ENCODE results near the gene SLC16A2. TPM values are rescaled to one million over a fixed set of nuclear protein-coding genes. Genes with fewer than 3 reads are reported as not detected.

The SLC16A2 gene
- total RNA-seq, 1 experiment from 2014 or later = 8.5 TPM

- Histone ChIP-seq H4K20me1 (ENCODE audit: low read length) (no peaks in the 10 kb centered on the region), H2AFZ (ENCODE audit: low read length) (no peak overlapping the region), H3K27ac (ENCODE audit: low read length) (no peak overlapping the region), H3F3A (ENCODE audit: low read length, unreplicated experiment) (no peaks in the 10 kb centered on the region), H3K27me3 (ENCODE audit: low read length) (no peaks in the 10 kb centered on the region), H3K36me3 (ENCODE audit: low read depth, low read length) (no peaks in the 10 kb centered on the region), H3K9me2 (replicated peaks; ENCODE audit: low read length) (no peaks in the 10 kb centered on the region), H3K79me2 (ENCODE audit: low read length) (peaks cover 18% of the 10 kb centered on the region), H3K4me1 (ENCODE audit: insufficient read depth, low read length) (peaks cover 28% of the 10 kb centered on the region), H3K9me3 (ENCODE audit: low read length) (no peaks in the 10 kb centered on the region), H3K4me2 (ENCODE audit: low read length) (no peak overlapping the region; the same call in 1 of the 2 replicates), H3K4me3 (ENCODE audit: low read length) (no peak overlapping the region), H3K9ac (ENCODE audit: low read length) (no peak overlapping the region)
- CTCF ChIA-PET = no interaction called here
- ATAC-seq (no peak), DNase-seq (no peak)
- intact Hi-C loops (cut with micrococcal nuclease) = no loop called here
- TF ChIP-seq CTCF (conservative IDR thresholded peaks at IDR 0.05; ENCODE audit: low read depth, low read length) (no peak), EZH2phosphoT487 (IDR thresholded peaks at IDR 0.05; ENCODE audit: borderline replicate concordance, low read length) (no peak), EZH2 (IDR thresholded peaks at IDR 0.05; ENCODE audit: low read length, unreplicated experiment) (no peak)
- BruUV-seq (replicated peaks) = no TSS peak
- POLR2A ChIA-PET (ENCODE audit: unreplicated experiment) = no interaction called here
Observed at GRCh38 chrX:74423289-74423998, 2.2 kb downstream of the SLC16A2 start.

GRCh38 chrX:74426071-74426470 is 4.8 kb downstream of the SLC16A2 start:
- ATAC-seq (no peak), DNase-seq (no peak)
- Histone ChIP-seq H3K9me3 (ENCODE audit: low read length) (no peaks in the 10 kb centered on the region), H3K4me1 (ENCODE audit: insufficient read depth, low read length) (peaks cover 23% of the 10 kb centered on the region), H4K20me1 (ENCODE audit: low read length) (no peaks in the 10 kb centered on the region), H3K36me3 (ENCODE audit: low read depth, low read length) (no peaks in the 10 kb centered on the region), H3F3A (ENCODE audit: low read length, unreplicated experiment) (no peaks in the 10 kb centered on the region), H3K79me2 (ENCODE audit: low read length) (peaks cover 20% of the 10 kb centered on the region), H3K4me3 (ENCODE audit: low read length) (no peak overlapping the region), H2AFZ (ENCODE audit: low read length) (no peak overlapping the region), H3K9me2 (replicated peaks; ENCODE audit: low read length) (no peaks in the 10 kb centered on the region), H3K4me2 (ENCODE audit: low read length) (peak overlapping the region; percentile 49), H3K9ac (ENCODE audit: low read length) (no peak overlapping the region), H3K27ac (ENCODE audit: low read length) (peak overlapping the region; percentile 72), H3K27me3 (ENCODE audit: low read length) (no peaks in the 10 kb centered on the region)
- BruUV-seq (replicated peaks) = no TSS peak
- ChIA-PET CTCF (no interaction called here), POLR2A (ENCODE audit: unreplicated experiment) (interaction anchor here (0.5 kb wide), 1 partner anchor 121 kb away, joined by 3 read pairs; no protein-coding TSS in a partner anchor)
- TF ChIP-seq CTCF (conservative IDR thresholded peaks at IDR 0.05; ENCODE audit: low read depth, low read length) (no peak), EZH2phosphoT487 (IDR thresholded peaks at IDR 0.05; ENCODE audit: borderline replicate concordance, low read length) (no peak), EZH2 (IDR thresholded peaks at IDR 0.05; ENCODE audit: low read length, unreplicated experiment) (no peak)
- intact Hi-C loops (cut with micrococcal nuclease) = no loop called here

GRCh38 chrX:74426615-74427014 is 5.3 kb downstream of the SLC16A2 start:
- no peaks in the 10 kb centered on the region for H3K9me2 ChIP-seq (replicated peaks; ENCODE audit: low read length)
- ChIA-PET CTCF (no interaction called here), POLR2A (ENCODE audit: unreplicated experiment) (interaction anchor here (0.5 kb wide), 1 partner anchor 121 kb away, joined by 3 read pairs; no protein-coding TSS in a partner anchor)
- no peak overlapping the region for H3K4me3 ChIP-seq (ENCODE audit: low read length)
- peaks cover 20% of the 10 kb centered on the region for H3K79me2 ChIP-seq (ENCODE audit: low read length)
- ATAC-seq (peak; percentile 70), DNase-seq (peak; percentile 58)
- H2AFZ ChIP-seq (ENCODE audit: low read length) = no peak overlapping the region
- H3K9ac ChIP-seq (ENCODE audit: low read length) = no peak overlapping the region
- H3K27ac ChIP-seq (ENCODE audit: low read length) = peak overlapping the region; percentile 72
- peaks cover 23% of the 10 kb centered on the region for H3K4me1 ChIP-seq (ENCODE audit: insufficient read depth, low read length)
- intact Hi-C loops (cut with micrococcal nuclease) = no loop called here
- H3K9me3 ChIP-seq (ENCODE audit: low read length) = no peaks in the 10 kb centered on the region
- TF ChIP-seq EZH2phosphoT487 (IDR thresholded peaks at IDR 0.05; ENCODE audit: borderline replicate concordance, low read length) (no peak), EZH2 (IDR thresholded peaks at IDR 0.05; ENCODE audit: low read length, unreplicated experiment) (no peak), CTCF (conservative IDR thresholded peaks at IDR 0.05; ENCODE audit: low read depth, low read length) (no peak)
- H4K20me1 ChIP-seq (ENCODE audit: low read length) = no peaks in the 10 kb centered on the region
- H3K27me3 ChIP-seq (ENCODE audit: low read length) = no peaks in the 10 kb centered on the region
- peak overlapping the region; percentile 49 for H3K4me2 ChIP-seq (ENCODE audit: low read length)
- H3K36me3 ChIP-seq (ENCODE audit: low read depth, low read length) = no peaks in the 10 kb centered on the region
- no peaks in the 10 kb centered on the region for H3F3A ChIP-seq (ENCODE audit: low read length, unreplicated experiment)
- no TSS peak for BruUV-seq (replicated peaks)

Measured in PC-3 (cell line).